ENCODE results near the gene IGHMBP2. TPM values are rescaled to one million over a fixed set of nuclear protein-coding genes. Genes with fewer than 3 reads are reported as not detected.

Gene IGHMBP2
- total RNA-seq, 1 donor from 2014 or later = 10.3 TPM

GRCh38 chr11:68890490-68891231 is 13.0 kb upstream of the IGHMBP2 start:
- TF ChIP-seq, protein P1, sequence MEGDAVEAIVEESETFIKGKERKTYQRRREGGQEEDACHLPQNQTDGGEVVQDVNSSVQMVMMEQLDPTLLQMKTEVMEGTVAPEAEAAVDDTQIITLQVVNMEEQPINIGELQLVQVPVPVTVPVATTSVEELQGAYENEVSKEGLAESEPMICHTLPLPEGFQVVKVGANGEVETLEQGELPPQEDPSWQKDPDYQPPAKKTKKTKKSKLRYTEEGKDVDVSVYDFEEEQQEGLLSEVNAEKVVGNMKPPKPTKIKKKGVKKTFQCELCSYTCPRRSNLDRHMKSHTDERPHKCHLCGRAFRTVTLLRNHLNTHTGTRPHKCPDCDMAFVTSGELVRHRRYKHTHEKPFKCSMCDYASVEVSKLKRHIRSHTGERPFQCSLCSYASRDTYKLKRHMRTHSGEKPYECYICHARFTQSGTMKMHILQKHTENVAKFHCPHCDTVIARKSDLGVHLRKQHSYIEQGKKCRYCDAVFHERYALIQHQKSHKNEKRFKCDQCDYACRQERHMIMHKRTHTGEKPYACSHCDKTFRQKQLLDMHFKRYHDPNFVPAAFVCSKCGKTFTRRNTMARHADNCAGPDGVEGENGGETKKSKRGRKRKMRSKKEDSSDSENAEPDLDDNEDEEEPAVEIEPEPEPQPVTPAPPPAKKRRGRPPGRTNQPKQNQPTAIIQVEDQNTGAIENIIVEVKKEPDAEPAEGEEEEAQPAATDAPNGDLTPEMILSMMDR (conservative IDR thresholded peaks at IDR 0.05; ENCODE audit: low read depth, low read length) = no peak
- no peak for DNase-seq (ENCODE audit: low read depth)
- no peak overlapping the region for H3K4me3 ChIP-seq (ENCODE audit: low read depth, low read length)

- H3K4me3 ChIP-seq (ENCODE audit: low read depth, low read length) = no peak overlapping the region
- TF ChIP-seq, protein P1 (conservative IDR thresholded peaks at IDR 0.05; ENCODE audit: low read depth, low read length) = no peak
- DNase-seq (ENCODE audit: low read depth) = no peak
Observed at GRCh38 chr11:68891351-68891948, 12.2 kb upstream of the IGHMBP2 start.

GRCh38 chr11:68892576-68892975 is 11.1 kb upstream of the IGHMBP2 start:
- TF ChIP-seq, protein P1 (conservative IDR thresholded peaks at IDR 0.05; ENCODE audit: low read depth, low read length) = no peak
- DNase-seq (ENCODE audit: low read depth) = no peak
- H3K4me3 ChIP-seq (ENCODE audit: low read depth, low read length) = no peak overlapping the region

- DNase-seq (ENCODE audit: low read depth) = no peak
Observed at GRCh38 chr11:68893282-68893681, 10.4 kb upstream of the IGHMBP2 start.

DNA sequence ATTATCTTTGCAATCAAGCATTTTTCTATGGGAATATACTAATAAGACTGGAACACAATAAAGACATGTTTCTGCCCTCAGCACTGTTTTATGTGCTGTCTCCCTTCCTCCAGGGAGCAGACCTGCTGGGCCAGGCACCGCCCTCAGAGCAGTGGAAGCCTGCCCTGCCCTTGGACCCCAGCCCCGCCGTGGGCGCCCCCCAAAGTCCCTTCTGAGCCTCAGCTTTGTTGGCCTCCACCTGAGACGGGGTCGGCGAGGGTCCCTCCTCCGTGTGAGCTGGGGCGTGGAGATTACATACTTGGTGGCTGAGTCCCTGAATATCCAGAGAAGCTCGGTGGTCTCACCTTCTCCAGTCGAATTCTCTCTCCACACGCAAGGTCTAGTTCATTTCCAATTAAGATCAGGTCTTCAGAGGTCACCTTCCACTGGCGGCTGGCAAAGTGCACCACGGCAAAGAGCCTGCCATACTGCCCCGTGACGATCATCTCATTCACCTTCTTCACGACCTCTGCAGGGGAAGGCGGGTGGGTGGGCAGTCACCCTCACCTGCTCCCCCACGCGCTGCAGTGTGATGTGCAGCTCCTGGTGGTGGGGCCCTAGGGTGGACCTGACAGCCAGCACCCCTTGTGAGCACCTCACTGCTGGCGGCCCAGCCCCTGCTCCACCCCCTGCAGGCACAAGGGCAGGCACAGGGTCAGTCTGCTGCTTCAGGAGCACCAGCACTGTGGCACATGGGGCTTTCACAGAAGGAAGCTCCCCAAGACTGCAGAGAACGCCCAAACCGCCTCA is 7.3 kb upstream of the IGHMBP2 start:
- H3K4me3 ChIP-seq (ENCODE audit: low read depth, low read length) = no peak overlapping the region
- TF ChIP-seq, protein P1 (conservative IDR thresholded peaks at IDR 0.05; ENCODE audit: low read depth, low read length) = no peak
- DNase-seq (ENCODE audit: low read depth) = no peak

More at GRCh38 chr11:68893282-68893681, 10.4 kb upstream of the IGHMBP2 start:
- TF ChIP-seq, protein P1 (conservative IDR thresholded peaks at IDR 0.05; ENCODE audit: low read depth, low read length) = no peak
- H3K4me3 ChIP-seq (ENCODE audit: low read depth, low read length) = no peak overlapping the region

- DNase-seq (ENCODE audit: low read depth) = no peak
- H3K4me3 ChIP-seq (ENCODE audit: low read depth, low read length) = no peak overlapping the region
- TF ChIP-seq, protein P1 (conservative IDR thresholded peaks at IDR 0.05; ENCODE audit: low read depth, low read length) = no peak
Observed at GRCh38 chr11:68897441-68897840, 6.2 kb upstream of the IGHMBP2 start.

Measured in epithelial cell of proximal tubule (primary cell).